Uterus (tissue), 2 donors: ENCODE results near the gene HORMAD1.

Experiments
- POLR2A ChIP-seq, 2 donors: fragments of 450-650 bp; IDR thresholded peaks; one replicate each; pipeline ENCODE4 v1.6.1; 2016; ENCODE audit warnings: antibody characterized with exemption in 2 of 2, mild to moderate bottlenecking in 1 of 2, moderate library complexity in 1 of 2
- TF ChIP-seq, protein P1 (sequence below), 4 experiments: fragments of 200-600 bp in 2 of 4; fragments of 450-650 bp in 2 of 4; sonication (generic) in 2 of 4; IDR thresholded peaks; one replicate each; pipeline ENCODE4 v1.5.1; 2016 to 2019; ENCODE audit warnings: antibody characterized with exemption in 4 of 4, mild to moderate bottlenecking in 2 of 4, moderate library complexity in 1 of 4

DNA sequence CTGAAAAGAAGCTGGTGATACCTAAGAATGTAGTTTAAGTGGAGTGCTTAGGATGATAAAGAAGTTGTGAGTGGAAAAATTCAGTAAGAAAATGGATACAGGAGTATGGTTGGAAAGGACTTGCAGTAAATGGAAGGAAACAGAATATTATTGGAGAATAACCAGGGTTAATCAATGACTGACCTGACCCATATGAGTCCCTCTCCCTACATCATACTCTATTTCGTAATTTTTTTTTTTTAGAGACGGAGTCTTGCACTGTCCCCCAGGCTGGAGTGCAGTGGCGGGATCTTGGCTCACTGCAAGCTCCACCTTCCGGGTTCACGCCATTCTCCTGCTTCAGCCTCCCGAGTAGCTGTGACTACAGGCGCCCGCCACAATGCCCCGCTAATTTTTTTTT, 57.9 kb downstream of the HORMAD1 start:
- TF ChIP-seq, protein P1, sequence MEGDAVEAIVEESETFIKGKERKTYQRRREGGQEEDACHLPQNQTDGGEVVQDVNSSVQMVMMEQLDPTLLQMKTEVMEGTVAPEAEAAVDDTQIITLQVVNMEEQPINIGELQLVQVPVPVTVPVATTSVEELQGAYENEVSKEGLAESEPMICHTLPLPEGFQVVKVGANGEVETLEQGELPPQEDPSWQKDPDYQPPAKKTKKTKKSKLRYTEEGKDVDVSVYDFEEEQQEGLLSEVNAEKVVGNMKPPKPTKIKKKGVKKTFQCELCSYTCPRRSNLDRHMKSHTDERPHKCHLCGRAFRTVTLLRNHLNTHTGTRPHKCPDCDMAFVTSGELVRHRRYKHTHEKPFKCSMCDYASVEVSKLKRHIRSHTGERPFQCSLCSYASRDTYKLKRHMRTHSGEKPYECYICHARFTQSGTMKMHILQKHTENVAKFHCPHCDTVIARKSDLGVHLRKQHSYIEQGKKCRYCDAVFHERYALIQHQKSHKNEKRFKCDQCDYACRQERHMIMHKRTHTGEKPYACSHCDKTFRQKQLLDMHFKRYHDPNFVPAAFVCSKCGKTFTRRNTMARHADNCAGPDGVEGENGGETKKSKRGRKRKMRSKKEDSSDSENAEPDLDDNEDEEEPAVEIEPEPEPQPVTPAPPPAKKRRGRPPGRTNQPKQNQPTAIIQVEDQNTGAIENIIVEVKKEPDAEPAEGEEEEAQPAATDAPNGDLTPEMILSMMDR (IDR thresholded peaks at IDR 0.05): no peak
- TF ChIP-seq POLR2A (IDR thresholded peaks at IDR 0.05): no peak
